ENCODE measurements around the gene CAMTA1.

DNA sequence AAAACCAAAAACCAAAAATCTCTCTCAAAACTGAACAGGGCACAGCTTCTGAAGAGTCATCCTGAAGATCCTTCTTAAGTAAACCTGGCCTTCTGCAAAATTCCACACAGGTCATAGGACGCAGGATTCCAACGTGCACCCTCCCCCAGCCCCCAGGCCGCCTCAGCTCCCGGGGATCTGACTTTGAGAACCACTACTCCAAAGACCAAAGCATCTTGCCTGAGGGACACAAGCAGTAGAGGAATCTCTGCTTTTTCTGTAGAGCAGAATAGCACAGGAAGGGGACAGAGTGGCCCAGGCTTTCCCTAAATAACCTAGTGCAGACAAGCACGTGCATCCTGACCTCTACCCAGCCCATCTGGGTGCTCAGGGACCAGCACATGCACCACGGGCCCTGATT lies 881.0 kb downstream of the CAMTA1 start:
- TF ChIP-seq, protein P1, sequence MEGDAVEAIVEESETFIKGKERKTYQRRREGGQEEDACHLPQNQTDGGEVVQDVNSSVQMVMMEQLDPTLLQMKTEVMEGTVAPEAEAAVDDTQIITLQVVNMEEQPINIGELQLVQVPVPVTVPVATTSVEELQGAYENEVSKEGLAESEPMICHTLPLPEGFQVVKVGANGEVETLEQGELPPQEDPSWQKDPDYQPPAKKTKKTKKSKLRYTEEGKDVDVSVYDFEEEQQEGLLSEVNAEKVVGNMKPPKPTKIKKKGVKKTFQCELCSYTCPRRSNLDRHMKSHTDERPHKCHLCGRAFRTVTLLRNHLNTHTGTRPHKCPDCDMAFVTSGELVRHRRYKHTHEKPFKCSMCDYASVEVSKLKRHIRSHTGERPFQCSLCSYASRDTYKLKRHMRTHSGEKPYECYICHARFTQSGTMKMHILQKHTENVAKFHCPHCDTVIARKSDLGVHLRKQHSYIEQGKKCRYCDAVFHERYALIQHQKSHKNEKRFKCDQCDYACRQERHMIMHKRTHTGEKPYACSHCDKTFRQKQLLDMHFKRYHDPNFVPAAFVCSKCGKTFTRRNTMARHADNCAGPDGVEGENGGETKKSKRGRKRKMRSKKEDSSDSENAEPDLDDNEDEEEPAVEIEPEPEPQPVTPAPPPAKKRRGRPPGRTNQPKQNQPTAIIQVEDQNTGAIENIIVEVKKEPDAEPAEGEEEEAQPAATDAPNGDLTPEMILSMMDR (IDR thresholded peaks at IDR 0.05; ENCODE audit: poor library complexity, severe bottlenecking): no peak
- no peak for TF ChIP-seq TAF1 (IDR thresholded peaks at IDR 0.05; ENCODE audit: low read depth)
- TF ChIP-seq EP300 (conservative IDR thresholded peaks at IDR 0.05; ENCODE audit: poor library complexity, severe bottlenecking): no peak
- no peak for TF ChIP-seq EZH2 (IDR thresholded peaks at IDR 0.05; ENCODE audit: borderline replicate concordance, insufficient read depth, low read length, poor library complexity, severe bottlenecking)
- TF ChIP-seq, protein P2, sequence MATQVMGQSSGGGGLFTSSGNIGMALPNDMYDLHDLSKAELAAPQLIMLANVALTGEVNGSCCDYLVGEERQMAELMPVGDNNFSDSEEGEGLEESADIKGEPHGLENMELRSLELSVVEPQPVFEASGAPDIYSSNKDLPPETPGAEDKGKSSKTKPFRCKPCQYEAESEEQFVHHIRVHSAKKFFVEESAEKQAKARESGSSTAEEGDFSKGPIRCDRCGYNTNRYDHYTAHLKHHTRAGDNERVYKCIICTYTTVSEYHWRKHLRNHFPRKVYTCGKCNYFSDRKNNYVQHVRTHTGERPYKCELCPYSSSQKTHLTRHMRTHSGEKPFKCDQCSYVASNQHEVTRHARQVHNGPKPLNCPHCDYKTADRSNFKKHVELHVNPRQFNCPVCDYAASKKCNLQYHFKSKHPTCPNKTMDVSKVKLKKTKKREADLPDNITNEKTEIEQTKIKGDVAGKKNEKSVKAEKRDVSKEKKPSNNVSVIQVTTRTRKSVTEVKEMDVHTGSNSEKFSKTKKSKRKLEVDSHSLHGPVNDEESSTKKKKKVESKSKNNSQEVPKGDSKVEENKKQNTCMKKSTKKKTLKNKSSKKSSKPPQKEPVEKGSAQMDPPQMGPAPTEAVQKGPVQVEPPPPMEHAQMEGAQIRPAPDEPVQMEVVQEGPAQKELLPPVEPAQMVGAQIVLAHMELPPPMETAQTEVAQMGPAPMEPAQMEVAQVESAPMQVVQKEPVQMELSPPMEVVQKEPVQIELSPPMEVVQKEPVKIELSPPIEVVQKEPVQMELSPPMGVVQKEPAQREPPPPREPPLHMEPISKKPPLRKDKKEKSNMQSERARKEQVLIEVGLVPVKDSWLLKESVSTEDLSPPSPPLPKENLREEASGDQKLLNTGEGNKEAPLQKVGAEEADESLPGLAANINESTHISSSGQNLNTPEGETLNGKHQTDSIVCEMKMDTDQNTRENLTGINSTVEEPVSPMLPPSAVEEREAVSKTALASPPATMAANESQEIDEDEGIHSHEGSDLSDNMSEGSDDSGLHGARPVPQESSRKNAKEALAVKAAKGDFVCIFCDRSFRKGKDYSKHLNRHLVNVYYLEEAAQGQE (IDR thresholded peaks at IDR 0.05; ENCODE audit: borderline replicate concordance): no peak

All from neural cell (in vitro differentiated cells).